ENCODE measurements around the gene TKTL1. TPM values are rescaled to one million over a fixed set of nuclear protein-coding genes. Genes with fewer than 3 reads are reported as not detected.

The TKTL1 gene
- polyA plus RNA-seq, 1 donor (not counting 4 experiments of a cell fraction or from before 2014, with no cell fraction given) = not detected

GRCh38 chrX:154359362-154360154 lies 64.0 kb downstream of the TKTL1 start:
- H3K9ac ChIP-seq (ENCODE audit: control insufficient read depth, extremely low read depth, insufficient read depth, low read length) = no peak overlapping the region
- peaks cover 56% of the 10 kb centered on the region for H3K79me2 ChIP-seq (ENCODE audit: control insufficient read depth, insufficient read depth, low read length)
- no peaks in the 10 kb centered on the region for H3K9me1 ChIP-seq (ENCODE audit: control insufficient read depth, extremely low read depth, insufficient read depth, low read length)
- H3K4me1 ChIP-seq (ENCODE audit: control insufficient read depth, extremely low read depth, insufficient read depth, low read length) = no peaks in the 10 kb centered on the region
- no peak for TF ChIP-seq CTCF (optimal IDR thresholded peaks at IDR 0.05 in 1 of 3, IDR thresholded peaks at IDR 0.05 in 1 of 3, conservative IDR thresholded peaks at IDR 0.05 in 1 of 3; ENCODE audit: extremely low read depth in 1 of 3, insufficient read depth in 2 of 3, low read length in 3 of 3)
- no peak for TF ChIP-seq EZH2 (IDR thresholded peaks at IDR 0.05; ENCODE audit: low read length)
- H3K4me2 ChIP-seq (ENCODE audit: control insufficient read depth, extremely low read depth, insufficient read depth, low read depth, low read length) = no peak overlapping the region
- H3K9me3 ChIP-seq (ENCODE audit: control insufficient read depth, low read depth, low read length) = no peaks in the 10 kb centered on the region
- no peaks in the 10 kb centered on the region for H3K27me3 ChIP-seq (ENCODE audit: control insufficient read depth, extremely low read depth, insufficient read depth, low read length)
- no peak overlapping the region for H2AFZ ChIP-seq (ENCODE audit: control insufficient read depth, low read length)
- H4K20me1 ChIP-seq (ENCODE audit: control insufficient read depth, extremely low read depth, insufficient read depth, low read length) = peaks cover 44% of the 10 kb centered on the region
- no peak overlapping the region for H3K27ac ChIP-seq (ENCODE audit: control insufficient read depth, insufficient read depth, low read length)
- FAIRE-seq = no peak
- DNase-seq (ENCODE audit: low read depth, low spot score) = no peak
- dilution Hi-C loops (cut with MboI; ENCODE audit: extremely low pct_ligation_motif_present, low sequenced_read_pairs) = no loop called here
- no peak overlapping the region for H3K4me3 ChIP-seq (ENCODE audit: control insufficient read depth in 2 of 3, extremely low read depth in 1 of 3, insufficient read depth in 2 of 3, low read depth in 1 of 3, low read length in 3 of 3)
- H3K36me3 ChIP-seq (ENCODE audit: control insufficient read depth in 2 of 2, extremely low read depth in 1 of 2, insufficient read depth in 2 of 2, low read length in 2 of 2) = peaks cover 20 to 25% of the 10 kb centered on the region in 2 experiments

- Histone ChIP-seq H3K9me1 (ENCODE audit: control insufficient read depth, extremely low read depth, insufficient read depth, low read length) (no peaks in the 10 kb centered on the region), H3K4me3 (ENCODE audit: control insufficient read depth in 2 of 3, extremely low read depth in 1 of 3, insufficient read depth in 2 of 3, low read depth in 1 of 3, low read length in 3 of 3) (no peak overlapping the region), H3K9me3 (ENCODE audit: control insufficient read depth, low read depth, low read length) (no peaks in the 10 kb centered on the region), H2AFZ (ENCODE audit: control insufficient read depth, low read length) (no peak overlapping the region), H3K36me3 (ENCODE audit: control insufficient read depth in 2 of 2, extremely low read depth in 1 of 2, insufficient read depth in 2 of 2, low read length in 2 of 2) (peaks cover 21 to 27% of the 10 kb centered on the region in 2 experiments), H3K79me2 (ENCODE audit: control insufficient read depth, insufficient read depth, low read length) (peaks cover 63% of the 10 kb centered on the region), H3K9ac (ENCODE audit: control insufficient read depth, extremely low read depth, insufficient read depth, low read length) (no peak overlapping the region), H4K20me1 (ENCODE audit: control insufficient read depth, extremely low read depth, insufficient read depth, low read length) (peaks cover 44% of the 10 kb centered on the region), H3K27me3 (ENCODE audit: control insufficient read depth, extremely low read depth, insufficient read depth, low read length) (no peaks in the 10 kb centered on the region), H3K4me1 (ENCODE audit: control insufficient read depth, extremely low read depth, insufficient read depth, low read length) (no peaks in the 10 kb centered on the region), H3K27ac (ENCODE audit: control insufficient read depth, insufficient read depth, low read length) (no peak overlapping the region), H3K4me2 (ENCODE audit: control insufficient read depth, extremely low read depth, insufficient read depth, low read depth, low read length) (no peak overlapping the region)
- no peak for TF ChIP-seq CTCF (optimal IDR thresholded peaks at IDR 0.05 in 1 of 3, IDR thresholded peaks at IDR 0.05 in 1 of 3, conservative IDR thresholded peaks at IDR 0.05 in 1 of 3; ENCODE audit: extremely low read depth in 1 of 3, insufficient read depth in 2 of 3, low read length in 3 of 3)
- TF ChIP-seq EZH2 (IDR thresholded peaks at IDR 0.05; ENCODE audit: low read length) = no peak
- no peak for DNase-seq (ENCODE audit: low read depth, low spot score)
- no peak for FAIRE-seq
- dilution Hi-C loops (cut with MboI; ENCODE audit: extremely low pct_ligation_motif_present, low sequenced_read_pairs) = no loop called here
Observed at GRCh38 chrX:154360155-154360713, 64.6 kb downstream of the TKTL1 start.
